ENCODE measurements around the gene DGKG.
A peak's percentile ranks its signal among the peaks of the same experiment; 100 is the strongest.

The DGKG gene

GRCh38 chr3:186189492-186189891 is 172.5 kb downstream of the DGKG start:
- Histone ChIP-seq H2BK12ac (ENCODE audit: low read length) (no peak overlapping the region), H3K14ac (ENCODE audit: low read length) (no peak overlapping the region), H3K36me3 (ENCODE audit: control insufficient read depth in 1 of 2, insufficient read depth in 2 of 2, low read length in 2 of 2) (no peaks in the 10 kb centered on the region), H3K4ac (ENCODE audit: low read depth, low read length) (no peak overlapping the region), H2BK120ac (ENCODE audit: insufficient read depth, low read length, poor library complexity) (no peak overlapping the region), H3K9me3 (ENCODE audit: insufficient read depth, low read depth, low read length) (no peaks in the 10 kb centered on the region), H3K4me2 (ENCODE audit: low read length) (no peak overlapping the region), H3K4me3 (ENCODE audit: low read depth, low read length) (no peak overlapping the region), H2AK5ac (ENCODE audit: low read length) (no peak overlapping the region), H3K79me1 (ENCODE audit: low read length) (no peaks in the 10 kb centered on the region), H4K8ac (ENCODE audit: low read depth, low read length) (no peak overlapping the region), H2AFZ (ENCODE audit: insufficient read depth, low read length, poor library complexity) (no peak overlapping the region), H3K79me2 (ENCODE audit: control insufficient read depth, insufficient read depth, low read length, poor library complexity) (no peaks in the 10 kb centered on the region), H3K18ac (ENCODE audit: low read length) (no peak overlapping the region), H3K27me3 (ENCODE audit: insufficient read depth, low read length) (peaks cover 19% of the 10 kb centered on the region), H3K4me1 (ENCODE audit: control insufficient read depth in 1 of 2, insufficient read depth in 2 of 2, low read length in 2 of 2) (peaks cover 5 to 12% of the 10 kb centered on the region in 2 experiments), H4K12ac (ENCODE audit: low read depth, low read length) (no peak overlapping the region), H3K9ac (ENCODE audit: low read length) (no peak overlapping the region), H2BK5ac (ENCODE audit: low read depth, low read length, poor library complexity) (no peak overlapping the region), H3K23ac (ENCODE audit: low read length) (no peak overlapping the region), H4K91ac (ENCODE audit: low read depth, low read length) (no peak overlapping the region), H3K27ac (ENCODE audit: low read depth, low read length) (no peak overlapping the region)
- no CpG with 5 or more reads among the region's 2 CpGs for WGBS (ENCODE audit: extremely low coverage, insufficient coverage, insufficient read length)
- no peak for DNase-seq

GRCh38 chr3:186187401-186188275 is 174.4 kb downstream of the DGKG start:
- H3K4me3 ChIP-seq (ENCODE audit: low read depth, low read length): no peak overlapping the region
- DNase-seq: peak; percentile 37 to 67
- H3K79me1 ChIP-seq (ENCODE audit: low read length): no peaks in the 10 kb centered on the region
- no peak overlapping the region for H3K23ac ChIP-seq (ENCODE audit: low read length)
- WGBS (ENCODE audit: extremely low coverage, insufficient coverage, insufficient read length): no CpG with 5 or more reads among the region's 11 CpGs
- no peak overlapping the region for H3K9ac ChIP-seq (ENCODE audit: low read length)
- H3K27me3 ChIP-seq (ENCODE audit: insufficient read depth, low read length): peaks cover 1% of the 10 kb centered on the region
- no peak overlapping the region for H3K4ac ChIP-seq (ENCODE audit: low read depth, low read length)
- no peak overlapping the region for H2BK12ac ChIP-seq (ENCODE audit: low read length)
- no peak overlapping the region for H4K8ac ChIP-seq (ENCODE audit: low read depth, low read length)
- H3K4me2 ChIP-seq (ENCODE audit: low read length): no peak overlapping the region
- no peaks in the 10 kb centered on the region for H3K4me1 ChIP-seq (ENCODE audit: control insufficient read depth in 1 of 2, insufficient read depth in 2 of 2, low read length in 2 of 2)
- no peaks in the 10 kb centered on the region for H3K36me3 ChIP-seq (ENCODE audit: control insufficient read depth in 1 of 2, insufficient read depth in 2 of 2, low read length in 2 of 2)
- H4K91ac ChIP-seq (ENCODE audit: low read depth, low read length): no peak overlapping the region
- no peak overlapping the region for H3K18ac ChIP-seq (ENCODE audit: low read length)
- H2AFZ ChIP-seq (ENCODE audit: insufficient read depth, low read length, poor library complexity): no peak overlapping the region
- H3K9me3 ChIP-seq (ENCODE audit: insufficient read depth, low read depth, low read length): no peaks in the 10 kb centered on the region
- H3K27ac ChIP-seq (ENCODE audit: low read depth, low read length): no peak overlapping the region
- no peaks in the 10 kb centered on the region for H3K79me2 ChIP-seq (ENCODE audit: control insufficient read depth, insufficient read depth, low read length, poor library complexity)
- no peak overlapping the region for H2BK5ac ChIP-seq (ENCODE audit: low read depth, low read length, poor library complexity)
- H2AK5ac ChIP-seq (ENCODE audit: low read length): no peak overlapping the region
- no peak overlapping the region for H2BK120ac ChIP-seq (ENCODE audit: insufficient read depth, low read length, poor library complexity)
- H3K14ac ChIP-seq (ENCODE audit: low read length): no peak overlapping the region
- H4K12ac ChIP-seq (ENCODE audit: low read depth, low read length): no peak overlapping the region

- H3K14ac ChIP-seq (ENCODE audit: low read length): no peak overlapping the region
- H4K8ac ChIP-seq (ENCODE audit: low read depth, low read length): no peak overlapping the region
- no peak overlapping the region for H2BK12ac ChIP-seq (ENCODE audit: low read length)
- H2AFZ ChIP-seq (ENCODE audit: insufficient read depth, low read length, poor library complexity): no peak overlapping the region
- H3K27ac ChIP-seq (ENCODE audit: low read depth, low read length): no peak overlapping the region
- H2BK120ac ChIP-seq (ENCODE audit: insufficient read depth, low read length, poor library complexity): no peak overlapping the region
- no peaks in the 10 kb centered on the region for H3K9me3 ChIP-seq (ENCODE audit: insufficient read depth, low read depth, low read length)
- H3K79me2 ChIP-seq (ENCODE audit: control insufficient read depth, insufficient read depth, low read length, poor library complexity): no peaks in the 10 kb centered on the region
- H4K12ac ChIP-seq (ENCODE audit: low read depth, low read length): no peak overlapping the region
- no peak overlapping the region for H2AK5ac ChIP-seq (ENCODE audit: low read length)
- H3K4me1 ChIP-seq (ENCODE audit: control insufficient read depth in 1 of 2, insufficient read depth in 2 of 2, low read length in 2 of 2): no peaks in the 10 kb centered on the region
- H3K27me3 ChIP-seq (ENCODE audit: insufficient read depth, low read length): no peaks in the 10 kb centered on the region
- no peak overlapping the region for H3K23ac ChIP-seq (ENCODE audit: low read length)
- H4K91ac ChIP-seq (ENCODE audit: low read depth, low read length): no peak overlapping the region
- H3K4me2 ChIP-seq (ENCODE audit: low read length): no peak overlapping the region
- H3K79me1 ChIP-seq (ENCODE audit: low read length): no peaks in the 10 kb centered on the region
- H3K4me3 ChIP-seq (ENCODE audit: low read depth, low read length): no peak overlapping the region
- no peaks in the 10 kb centered on the region for H3K36me3 ChIP-seq (ENCODE audit: control insufficient read depth in 1 of 2, insufficient read depth in 2 of 2, low read length in 2 of 2)
- H3K4ac ChIP-seq (ENCODE audit: low read depth, low read length): no peak overlapping the region
- no peak for DNase-seq
- H3K9ac ChIP-seq (ENCODE audit: low read length): no peak overlapping the region
- no peak overlapping the region for H2BK5ac ChIP-seq (ENCODE audit: low read depth, low read length, poor library complexity)
- no CpG with 5 or more reads among the region's 2 CpGs for WGBS (ENCODE audit: extremely low coverage, insufficient coverage, insufficient read length)
- H3K18ac ChIP-seq (ENCODE audit: low read length): no peak overlapping the region
Measured at GRCh38 chr3:186185194-186185787, 176.7 kb downstream of the DGKG start.

GRCh38 chr3:186184021-186184420 is 178.0 kb downstream of the DGKG start:
- Histone ChIP-seq H3K9me3 (ENCODE audit: insufficient read depth, low read depth, low read length) (no peaks in the 10 kb centered on the region), H3K79me1 (ENCODE audit: low read length) (no peaks in the 10 kb centered on the region), H3K23ac (ENCODE audit: low read length) (no peak overlapping the region), H3K4me2 (ENCODE audit: low read length) (no peak overlapping the region), H3K36me3 (ENCODE audit: control insufficient read depth in 1 of 2, insufficient read depth in 2 of 2, low read length in 2 of 2) (no peaks in the 10 kb centered on the region), H2BK120ac (ENCODE audit: insufficient read depth, low read length, poor library complexity) (no peak overlapping the region), H3K4ac (ENCODE audit: low read depth, low read length) (no peak overlapping the region), H3K79me2 (ENCODE audit: control insufficient read depth, insufficient read depth, low read length, poor library complexity) (no peaks in the 10 kb centered on the region), H3K18ac (ENCODE audit: low read length) (no peak overlapping the region), H3K4me1 (ENCODE audit: control insufficient read depth in 1 of 2, insufficient read depth in 2 of 2, low read length in 2 of 2) (no peaks in the 10 kb centered on the region), H4K12ac (ENCODE audit: low read depth, low read length) (no peak overlapping the region), H4K8ac (ENCODE audit: low read depth, low read length) (no peak overlapping the region), H2AFZ (ENCODE audit: insufficient read depth, low read length, poor library complexity) (no peak overlapping the region), H3K27ac (ENCODE audit: low read depth, low read length) (no peak overlapping the region), H3K9ac (ENCODE audit: low read length) (no peak overlapping the region), H2BK12ac (ENCODE audit: low read length) (no peak overlapping the region), H3K4me3 (ENCODE audit: low read depth, low read length) (no peak overlapping the region), H2BK5ac (ENCODE audit: low read depth, low read length, poor library complexity) (no peak overlapping the region), H3K14ac (ENCODE audit: low read length) (no peak overlapping the region), H4K91ac (ENCODE audit: low read depth, low read length) (no peak overlapping the region), H2AK5ac (ENCODE audit: low read length) (no peak overlapping the region), H3K27me3 (ENCODE audit: insufficient read depth, low read length) (no peaks in the 10 kb centered on the region)
- no CpG with 5 or more reads among the region's 2 CpGs for WGBS (ENCODE audit: extremely low coverage, insufficient coverage, insufficient read length)
- DNase-seq: no peak
